Measurements from ENCODE around the gene TBC1D22A.

GRCh38 chr22:47005506-47006408 is 243.3 kb downstream of the TBC1D22A start:
- no peak for TF ChIP-seq CTCF (IDR thresholded peaks at IDR 0.05)
- TF ChIP-seq POLR2A (IDR thresholded peaks at IDR 0.05), result no peak

Measured in right lobe of liver (tissue), 4 donors.